WTC11 (cell line): ENCODE data around the gene NPC2. TPM values are rescaled to one million over a fixed set of nuclear protein-coding genes. Genes with fewer than 3 reads are reported as not detected.
A peak's percentile ranks its signal among the peaks of the same experiment; 100 is the strongest.

ENCODE experiments used
- ATAC-seq: fragments of 200-7000 bp; cut with Tn5 transposase; 2 replicates; pipeline ENCODE4 v1.10.0; 2021; ENCODE audit warnings: mild to moderate bottlenecking, moderate library complexity
- CTCF ChIA-PET: fragments of 300-600 bp; sonication (Branson Sonifier 250); formaldehyde crosslinking; loops from one replicate; lab custom pipeline; 2021; ENCODE audit warnings: antibody characterized with exemption; lab: Charles Lee
- POLR2A ChIA-PET: fragments of 350-600 bp; sonication (Branson Sonifier 250); formaldehyde crosslinking; loops from one replicate; lab custom pipeline; 2021; ENCODE audit warnings: antibody characterized with exemption; lab: Charles Lee
- DNase-seq: peaks from one replicate; pipeline ENCODE4 v3.0.0; 2021; ENCODE audit warnings: low spot score
- H3K27ac Mint-ChIP-seq: 2 replicates; pipeline ENCODE4 v1.8.0; 2021; ENCODE audit warnings: mixed read lengths
- H3K27me3 Mint-ChIP-seq: 2 replicates; pipeline ENCODE4 v1.8.0; 2021; ENCODE audit warnings: low read depth, mild to moderate bottlenecking, moderate library complexity, mixed read lengths
- H3K36me3 Mint-ChIP-seq: 2 replicates; pipeline ENCODE4 v1.8.0; 2021; ENCODE audit warnings: mixed read lengths
- H3K4me1 Mint-ChIP-seq: 2 replicates; pipeline ENCODE4 v1.8.0; 2022; ENCODE audit warnings: mixed read lengths
- H3K4me3 Mint-ChIP-seq: 2 replicates; pipeline ENCODE4 v1.8.0; 2021; ENCODE audit warnings: mild to moderate bottlenecking, moderate library complexity, mixed read lengths
- H3K9me3 Mint-ChIP-seq: 2 replicates; pipeline ENCODE4 v1.8.0; 2021; ENCODE audit warnings: mixed read lengths
- ARID4B ChIP-seq: sonication (generic); formaldehyde crosslinking; IDR thresholded peaks from 2 replicates; pipeline ENCODE4 v1.8.0; 2023; ENCODE audit warnings: missing genetic modification reagents, mild to moderate bottlenecking, borderline replicate concordance
- CBFB ChIP-seq: sonication (generic); formaldehyde crosslinking; IDR thresholded peaks from 2 replicates; pipeline ENCODE4 v1.8.1; 2022; ENCODE audit warnings: mild to moderate bottlenecking, low read depth, missing genetic modification reagents
- EMX1 ChIP-seq: fragments of 250-450 bp; sonication (Bioruptor Pico); IDR thresholded peaks from 2 replicates; pipeline ENCODE4 v1.8.0; 2021; ENCODE audit warnings: mild to moderate bottlenecking
- FOXJ3 ChIP-seq: sonication (generic); formaldehyde crosslinking; IDR thresholded peaks from 2 replicates; pipeline ENCODE4 v1.9.0; 2021; ENCODE audit warnings: missing genetic modification reagents, mild to moderate bottlenecking, borderline replicate concordance
- HMGXB4 ChIP-seq: sonication (generic); formaldehyde crosslinking; IDR thresholded peaks from 2 replicates; pipeline ENCODE4 v1.8.1; 2023; ENCODE audit warnings: mild to moderate bottlenecking, moderate library complexity, missing genetic modification reagents
- NR2C2 ChIP-seq: sonication (generic); formaldehyde crosslinking; IDR thresholded peaks from 2 replicates; pipeline ENCODE4 v1.8.0; 2022; ENCODE audit warnings: mild to moderate bottlenecking, missing genetic modification reagents
- PRDM15 ChIP-seq: sonication (generic); formaldehyde crosslinking; IDR thresholded peaks from 2 replicates; pipeline ENCODE4 v1.8.0; 2022; ENCODE audit warnings: missing genetic modification reagents
- RELA ChIP-seq: sonication (generic); formaldehyde crosslinking; IDR thresholded peaks from 2 replicates; pipeline ENCODE4 v1.8.1; 2022; ENCODE audit warnings: missing genetic modification reagents, mild to moderate bottlenecking, borderline replicate concordance
- SMAD4 ChIP-seq: sonication (generic); formaldehyde crosslinking; IDR thresholded peaks from 2 replicates; pipeline ENCODE4 v1.8.0; 2022; ENCODE audit warnings: mild to moderate bottlenecking, missing genetic modification reagents
- SP1 ChIP-seq: sonication (generic); formaldehyde crosslinking; conservative IDR thresholded peaks from 2 replicates; pipeline ENCODE4 v1.8.1; 2022; ENCODE audit warnings: missing genetic modification reagents
- USF1 ChIP-seq: sonication (generic); formaldehyde crosslinking; IDR thresholded peaks from 2 replicates; pipeline ENCODE4 v1.8.0; 2022; ENCODE audit warnings: mild to moderate bottlenecking, missing genetic modification reagents
- ZBTB21 ChIP-seq: sonication (generic); formaldehyde crosslinking; IDR thresholded peaks from 2 replicates; pipeline ENCODE4 v1.8.1; 2023; ENCODE audit warnings: mild to moderate bottlenecking, missing genetic modification reagents, borderline replicate concordance
- ZNF263 ChIP-seq: sonication (generic); formaldehyde crosslinking; IDR thresholded peaks from 2 replicates; pipeline ENCODE4 v1.8.1; 2022; ENCODE audit warnings: low read depth, mild to moderate bottlenecking, moderate library complexity, missing genetic modification reagents
- ZNF512 ChIP-seq: sonication (generic); formaldehyde crosslinking; IDR thresholded peaks from 2 replicates; pipeline ENCODE4 v1.8.1; 2022; ENCODE audit warnings: missing genetic modification reagents, borderline replicate concordance
- total RNA-seq: library from RNA; stranded (reverse); gene quantifications from 3 replicates; pipeline ENCODE4 v1.2.3, GENCODE V29; 2021

The NPC2 gene
- total RNA-seq, 1 experiment from 2014 or later: 139 TPM

- TF ChIP-seq CBFB: no peak
- no peak for TF ChIP-seq ZBTB21
- no peak for TF ChIP-seq NR2C2 (CRISPR knock-in tag)
- no peak for TF ChIP-seq HMGXB4 (CRISPR knock-in tag)
- TF ChIP-seq ZNF263 (CRISPR knock-in tag): no peak
- no peak for TF ChIP-seq SMAD4 (CRISPR knock-in tag)
- TF ChIP-seq ARID4B (CRISPR knock-in tag): no peak
- TF ChIP-seq ZNF512 (CRISPR knock-in tag): no peak
These were observed 54.7 kb downstream of the NPC2 start (continued) for GRCh38 chr14:74438351-74438915.

- H3K36me3 Mint-ChIP-seq: no peaks in the 10 kb centered on the region
These were observed 55.5 kb downstream of the NPC2 start for GRCh38 chr14:74437496-74438053.

More at GRCh38 chr14:74437496-74438053, 55.5 kb downstream of the NPC2 start:
- Mint-ChIP-seq H3K4me3 (no peak overlapping the region), H3K4me1 (peaks cover 29% of the 10 kb centered on the region), H3K9me3 (no peaks in the 10 kb centered on the region), H3K27me3 (no peaks in the 10 kb centered on the region), H3K27ac (no peak overlapping the region)
- TF ChIP-seq SP1 (CRISPR knock-in tag) (no peak), EMX1 (CRISPR knock-in tag) (no peak), FOXJ3 (CRISPR knock-in tag) (no peak), RELA (no peak), USF1 (peak; percentile 32; the same call in 1 of the 2 replicates), PRDM15 (CRISPR knock-in tag) (no peak)
- peak; percentile 57 for ATAC-seq
- DNase-seq: no peak
- ChIA-PET CTCF (interaction anchor here (0.6 to 2.3 kb wide), 11 partner anchors 9 to 402 kb away, joined by 3 to 5 read pairs (median 3); partner anchors contain the start of gene SYNDIG1L), POLR2A (interaction anchor here (1.0 to 1.6 kb wide), 4 partner anchors 8 to 112 kb away, joined by 3 to 7 read pairs (median 5); no protein-coding TSS in a partner anchor)
